ENCODE results near the gene TSHB.

DNA sequence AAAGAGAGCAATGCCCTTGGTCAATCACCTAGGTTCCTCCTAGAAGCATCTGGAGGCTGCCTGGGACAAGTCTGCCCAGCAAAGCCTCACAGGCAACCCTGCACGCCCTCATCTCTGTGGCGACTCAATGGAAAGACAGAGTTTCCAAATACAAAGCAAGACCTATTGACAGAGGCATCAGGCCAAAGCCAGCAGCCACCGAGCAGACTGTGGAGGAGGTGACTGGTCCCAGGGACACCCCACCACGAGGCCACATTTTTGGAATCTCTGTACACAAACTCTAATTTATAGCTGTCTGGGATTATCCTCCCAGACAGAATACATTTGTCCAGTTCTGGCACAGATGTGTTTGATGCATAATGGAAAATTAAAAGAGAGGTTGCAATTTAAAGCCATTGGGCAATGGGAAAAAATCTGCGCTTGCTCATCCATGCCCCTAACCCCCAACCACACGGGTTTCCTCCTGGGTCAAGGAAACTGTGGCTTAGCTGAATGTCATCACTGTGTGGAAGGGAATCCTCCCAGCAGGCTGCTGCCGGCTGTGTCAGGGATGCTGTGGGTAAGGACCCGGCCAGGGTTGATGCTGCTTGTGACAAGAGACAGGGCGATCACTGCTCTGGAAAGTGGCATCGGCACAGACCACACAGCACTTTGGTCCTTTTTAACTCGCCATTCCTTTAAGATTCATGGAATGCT is 45.4 kb downstream of the TSHB start:
- TF ChIP-seq CEBPB (IDR thresholded peaks at IDR 0.05; ENCODE audit: low read depth) (no peak), POLR2AphosphoS5 (IDR thresholded peaks at IDR 0.05; ENCODE audit: low read depth, low read length) (no peak), YY1 (IDR thresholded peaks at IDR 0.05; ENCODE audit: extremely low read depth, insufficient replicate concordance, low read depth, low read length) (no peak), POLR2A (IDR thresholded peaks at IDR 0.05; ENCODE audit: borderline replicate concordance, extremely low read depth, insufficient read depth, insufficient read length) (no peak), SIN3A (IDR thresholded peaks at IDR 0.05; ENCODE audit: low read depth) (no peak)
- TF ChIP-seq, protein P1, sequence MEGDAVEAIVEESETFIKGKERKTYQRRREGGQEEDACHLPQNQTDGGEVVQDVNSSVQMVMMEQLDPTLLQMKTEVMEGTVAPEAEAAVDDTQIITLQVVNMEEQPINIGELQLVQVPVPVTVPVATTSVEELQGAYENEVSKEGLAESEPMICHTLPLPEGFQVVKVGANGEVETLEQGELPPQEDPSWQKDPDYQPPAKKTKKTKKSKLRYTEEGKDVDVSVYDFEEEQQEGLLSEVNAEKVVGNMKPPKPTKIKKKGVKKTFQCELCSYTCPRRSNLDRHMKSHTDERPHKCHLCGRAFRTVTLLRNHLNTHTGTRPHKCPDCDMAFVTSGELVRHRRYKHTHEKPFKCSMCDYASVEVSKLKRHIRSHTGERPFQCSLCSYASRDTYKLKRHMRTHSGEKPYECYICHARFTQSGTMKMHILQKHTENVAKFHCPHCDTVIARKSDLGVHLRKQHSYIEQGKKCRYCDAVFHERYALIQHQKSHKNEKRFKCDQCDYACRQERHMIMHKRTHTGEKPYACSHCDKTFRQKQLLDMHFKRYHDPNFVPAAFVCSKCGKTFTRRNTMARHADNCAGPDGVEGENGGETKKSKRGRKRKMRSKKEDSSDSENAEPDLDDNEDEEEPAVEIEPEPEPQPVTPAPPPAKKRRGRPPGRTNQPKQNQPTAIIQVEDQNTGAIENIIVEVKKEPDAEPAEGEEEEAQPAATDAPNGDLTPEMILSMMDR (IDR thresholded peaks at IDR 0.05 in 2 of 3, conservative IDR thresholded peaks at IDR 0.05 in 1 of 3; ENCODE audit: borderline replicate concordance in 1 of 3, insufficient read depth in 1 of 3, low read depth in 2 of 3, low read length in 2 of 3) = no peak
- TF ChIP-seq, protein P2, sequence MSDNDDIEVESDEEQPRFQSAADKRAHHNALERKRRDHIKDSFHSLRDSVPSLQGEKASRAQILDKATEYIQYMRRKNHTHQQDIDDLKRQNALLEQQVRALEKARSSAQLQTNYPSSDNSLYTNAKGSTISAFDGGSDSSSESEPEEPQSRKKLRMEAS (IDR thresholded peaks at IDR 0.05) = no peak
- TF ChIP-seq, protein P3, sequence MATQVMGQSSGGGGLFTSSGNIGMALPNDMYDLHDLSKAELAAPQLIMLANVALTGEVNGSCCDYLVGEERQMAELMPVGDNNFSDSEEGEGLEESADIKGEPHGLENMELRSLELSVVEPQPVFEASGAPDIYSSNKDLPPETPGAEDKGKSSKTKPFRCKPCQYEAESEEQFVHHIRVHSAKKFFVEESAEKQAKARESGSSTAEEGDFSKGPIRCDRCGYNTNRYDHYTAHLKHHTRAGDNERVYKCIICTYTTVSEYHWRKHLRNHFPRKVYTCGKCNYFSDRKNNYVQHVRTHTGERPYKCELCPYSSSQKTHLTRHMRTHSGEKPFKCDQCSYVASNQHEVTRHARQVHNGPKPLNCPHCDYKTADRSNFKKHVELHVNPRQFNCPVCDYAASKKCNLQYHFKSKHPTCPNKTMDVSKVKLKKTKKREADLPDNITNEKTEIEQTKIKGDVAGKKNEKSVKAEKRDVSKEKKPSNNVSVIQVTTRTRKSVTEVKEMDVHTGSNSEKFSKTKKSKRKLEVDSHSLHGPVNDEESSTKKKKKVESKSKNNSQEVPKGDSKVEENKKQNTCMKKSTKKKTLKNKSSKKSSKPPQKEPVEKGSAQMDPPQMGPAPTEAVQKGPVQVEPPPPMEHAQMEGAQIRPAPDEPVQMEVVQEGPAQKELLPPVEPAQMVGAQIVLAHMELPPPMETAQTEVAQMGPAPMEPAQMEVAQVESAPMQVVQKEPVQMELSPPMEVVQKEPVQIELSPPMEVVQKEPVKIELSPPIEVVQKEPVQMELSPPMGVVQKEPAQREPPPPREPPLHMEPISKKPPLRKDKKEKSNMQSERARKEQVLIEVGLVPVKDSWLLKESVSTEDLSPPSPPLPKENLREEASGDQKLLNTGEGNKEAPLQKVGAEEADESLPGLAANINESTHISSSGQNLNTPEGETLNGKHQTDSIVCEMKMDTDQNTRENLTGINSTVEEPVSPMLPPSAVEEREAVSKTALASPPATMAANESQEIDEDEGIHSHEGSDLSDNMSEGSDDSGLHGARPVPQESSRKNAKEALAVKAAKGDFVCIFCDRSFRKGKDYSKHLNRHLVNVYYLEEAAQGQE (IDR thresholded peaks at IDR 0.05; ENCODE audit: low read depth) = no peak

Data from HCT116 (cell line).